Adrenal gland (tissue), 12 donors: ENCODE measurements around the gene DEDD2. TPM values are rescaled to one million over a fixed set of nuclear protein-coding genes. Genes with fewer than 3 reads are reported as not detected.
A peak's percentile ranks its signal among the peaks of the same experiment; 100 is the strongest.

Source experiments
- DNase-seq, 7 donors: peaks; one replicate each; pipeline ENCODE4 v3.0.0-alpha.2; 2019 to 2020
- H3K27ac ChIP-seq, 5 donors: fragments of 200-600 bp; sonication (generic) in 4 of 5; 1 replicate in 3 of 5; 2 replicates in 2 of 5; pipeline versions ENCODE4 v1.5.1 to v1.8.0; 2016 to 2020; ENCODE audit warnings: mild to moderate bottlenecking in 1 of 5
- H3K27me3 ChIP-seq: fragments of 200-600 bp; 2 replicates; pipeline ENCODE4 v1.8.0; 2021
- H3K36me3 ChIP-seq, 2 donors: fragments of 200-600 bp; replicated peaks in 1 of 2; 1 replicate in 1 of 2; 2 replicates in 1 of 2; pipeline versions ENCODE4 v1.5.1 to v1.8.0; 2018 to 2022
- H3K4me1 ChIP-seq, 2 donors: fragments of 200-600 bp; replicated peaks in 1 of 2; 1 replicate in 1 of 2; 2 replicates in 1 of 2; pipeline versions ENCODE4 v1.5.1 to v1.8.0; 2018 to 2021
- H3K4me3 ChIP-seq, 4 donors: fragments of 200-600 bp; sonication (generic) in 3 of 4; one replicate each; pipeline ENCODE4 v1.5.1; 2016 to 2018
- H3K9me3 ChIP-seq, 3 donors: fragments of 200-600 bp; sonication (generic) in 1 of 3; replicated peaks in 1 of 3; 1 replicate in 2 of 3; 2 replicates in 1 of 3; pipeline versions ENCODE4 v1.5.1 to v1.8.0; 2016 to 2021
- CTCF ChIP-seq, 6 experiments: fragments of 450-650 bp in 4 of 6; fragments of 200-600 bp in 2 of 6; sonication (generic) in 1 of 6; IDR thresholded peaks; 1 replicate in 5 of 6; 2 replicates in 1 of 6; pipeline versions ENCODE4 v1.5.1 to v1.8.0; 2016 to 2021; ENCODE audit warnings: antibody characterized with exemption in 6 of 6, mild to moderate bottlenecking in 2 of 6, moderate library complexity in 1 of 6
- POLR2A ChIP-seq, 2 donors: fragments of 450-650 bp; IDR thresholded peaks; one replicate each; pipeline ENCODE4 v1.6.1; 2017; ENCODE audit warnings: antibody characterized with exemption in 2 of 2, mild to moderate bottlenecking in 2 of 2, moderate library complexity in 1 of 2
- WGBS, 4 donors: extraction: QIAGEN DNeasy Blood & Tissue Kit in 2 of 4; methylation state at CpG; one replicate each; pipeline versions ENCODE4 v1.1.5 to v1.1.7; 2013 to 2017; 5-methylcytosine and 5-hydroxymethylcytosine counted together
- intact Hi-C, 2 donors: fragments of 100-400 bp; cut with DNase I; formaldehyde crosslinking; loops; one replicate each; pipeline versions ENCODE4 v1.14.1 to v1.15.0; 2022 to 2023
- polyA plus RNA-seq, 3 donors: library from polyadenylated mRNA; stranded (reverse); fragments of 200-250 nt in 2 of 3; fragments of 350-450 nt in 1 of 3; fragmentation: Illumina TruSeq in 1 of 3; extraction: RNeasy Lipid Tissue Mini Kit (QIAGEN cat#74804) in 1 of 3; gene quantifications; one replicate each; pipeline ENCODE4 v1.2.3, GENCODE V29; 2013 to 2014
- total RNA-seq, 9 donors: library from RNA; depleted of rRNA in 4 of 9; stranded (reverse); fragments of >200 nt in 4 of 9; fragments of 120-200 nt in 1 of 9; fragmentation: NEBNext Ultra II Directional in 1 of 9; extraction: Animal tissue kit (Norgen Biotek cat#: 25700) in 1 of 9; gene quantifications; one replicate each; pipeline versions ENCODE4 v1.1.0 to v1.2.4, GENCODE V29; 2013 to 2023
- donor health status: healthy with polysubstance abuse.
- donor health status: Bipolar disorder and iron deficiency.
- donor health status: DM: yes; HTN: yes; CAD: no.
- donor health status: DM: no; HTN: no; CAD: no.
- donor health status: DM: no; HTN: no; CAD: no.
- donor health status: DM: yes; HTN: yes; CAD: no.

The DEDD2 gene
- total and polyA plus RNA-seq, 12 donors = 26.0 to 54.8 (median 31.5) TPM

GRCh38 chr19:42220751-42221097 is 3.2 kb upstream of the DEDD2 start:
- Histone ChIP-seq H3K4me1 (peaks cover 17 to 43% of the 10 kb centered on the region in 2 donors), H3K27me3 (no peaks in the 10 kb centered on the region), H3K9me3 (no peaks in the 10 kb centered on the region), H3K36me3 (peaks cover 0 to 17% of the 10 kb centered on the region in 2 donors), H3K4me3 (peak overlapping the region; percentile 52 to 97 (median 78)), H3K27ac (peak overlapping the region in 3 of 5 donors; percentile 81 to 97 (median 94))
- 2 to 5% (median 4%) methylated on average over 6 of the region's 6 CpGs for WGBS, 4 donors
- TF ChIP-seq CTCF (IDR thresholded peaks at IDR 0.05) (no peak), POLR2A (IDR thresholded peaks at IDR 0.05) (no peak)
- intact Hi-C loops = no loop called here
- DNase-seq = no peak

DNA sequence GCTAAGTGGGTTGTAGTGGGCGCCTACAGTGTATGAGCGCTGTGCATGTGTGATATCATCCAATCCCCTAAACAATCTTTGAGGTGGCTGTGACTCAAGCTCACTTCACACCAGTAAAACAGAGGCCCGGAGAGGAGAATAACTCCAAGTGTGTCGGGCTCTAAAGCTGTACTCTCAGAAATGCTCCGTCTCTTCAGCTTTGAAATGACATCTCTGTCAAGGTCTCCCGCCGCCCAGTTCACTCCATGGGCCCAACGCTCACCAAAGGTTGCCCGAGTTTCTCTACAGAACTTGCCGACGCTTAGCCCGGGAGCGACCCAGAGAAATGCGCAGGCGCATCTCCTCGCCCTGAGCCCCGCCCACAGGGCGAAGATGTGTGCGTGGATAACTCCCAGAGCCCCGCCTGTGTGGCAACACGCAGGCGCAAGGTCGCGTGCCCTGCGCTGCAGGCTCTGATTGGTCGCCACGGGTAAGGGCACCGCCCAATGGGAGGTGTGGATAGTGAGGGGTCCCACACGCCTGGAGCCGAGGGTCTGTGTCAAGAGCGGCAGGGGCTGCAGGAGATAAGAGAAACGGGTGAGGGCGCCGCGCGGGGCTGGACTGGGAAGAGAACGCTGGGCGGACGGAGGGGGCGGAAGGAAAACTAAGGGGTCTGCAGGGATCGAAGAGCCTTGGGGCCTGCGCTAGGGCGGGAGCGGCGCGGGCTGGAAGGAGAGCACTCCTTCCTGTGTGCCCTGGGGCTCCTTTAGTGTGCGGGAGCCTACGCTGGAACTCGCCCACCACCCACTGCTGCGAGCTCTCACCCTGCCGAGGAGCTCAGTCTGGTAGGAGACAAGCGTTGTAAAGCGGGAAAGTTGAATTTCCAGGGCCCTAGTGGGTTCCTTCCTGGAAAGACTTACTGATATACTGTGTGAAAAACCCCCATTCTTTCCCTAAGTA is 2.6 kb upstream of the DEDD2 start, which contains the start of gene ZNF526:
TSS of gene ZNF526 (plus strand) at position 501 of the 939 bp plus-strand sequence. CDS start 4,092 bp downstream, outside the sequence.
- H3K4me1 ChIP-seq = peaks cover 17 to 49% of the 10 kb centered on the region in 2 donors
- intact Hi-C loops = no loop called here
- 1% methylated on average over 29 to 53 of the region's 53 CpGs for WGBS, 4 donors
- H3K36me3 ChIP-seq = peaks cover 0 to 13% of the 10 kb centered on the region in 2 donors
- TF ChIP-seq CTCF (IDR thresholded peaks at IDR 0.05) (no peak), POLR2A (IDR thresholded peaks at IDR 0.05) (peak in 1 of 2 donors; percentile 78)
- H3K9me3 ChIP-seq = no peaks in the 10 kb centered on the region
- peak within 1 kb of the TSS; percentile 64 to 97 (median 81) for H3K27ac ChIP-seq
- no peaks in the 10 kb centered on the region for H3K27me3 ChIP-seq
- H3K4me3 ChIP-seq = peak within 1 kb of the TSS; percentile 52 to 97 (median 78)
- peak; percentile 97 to 98 (median 97) for DNase-seq

- intact Hi-C loops = no loop called here
- DNase-seq = peak in 6 of 7 donors; percentile 55 to 71 (median 63)
- Histone ChIP-seq H3K9me3 (no peaks in the 10 kb centered on the region), H3K4me1 (peaks cover 17 to 69% of the 10 kb centered on the region in 2 donors), H3K36me3 (peaks cover 0 to 19% of the 10 kb centered on the region in 2 donors), H3K4me3 (peak overlapping the region; percentile 34 to 86 (median 68)), H3K27ac (peak overlapping the region; percentile 61 to 97 (median 74)), H3K27me3 (no peaks in the 10 kb centered on the region)
- 0 to 2% (median 1%) methylated on average over 1 to 79 of the region's 79 CpGs for WGBS, 4 donors
- TF ChIP-seq CTCF (IDR thresholded peaks at IDR 0.05) (no peak), POLR2A (IDR thresholded peaks at IDR 0.05) (no peak)
These were observed 591 bp downstream of the DEDD2 start for GRCh38 chr19:42216653-42217519.
